IPS-NIHi7 (cell line): ENCODE results near the gene TTN.

Experiments used
- DNase-seq: peaks from one replicate; pipeline ENCODE4 v3.0.0; 2012; ENCODE audit warnings: mixed read lengths; ENCODE audit errors: extremely low spot score

The TTN gene

DNA sequence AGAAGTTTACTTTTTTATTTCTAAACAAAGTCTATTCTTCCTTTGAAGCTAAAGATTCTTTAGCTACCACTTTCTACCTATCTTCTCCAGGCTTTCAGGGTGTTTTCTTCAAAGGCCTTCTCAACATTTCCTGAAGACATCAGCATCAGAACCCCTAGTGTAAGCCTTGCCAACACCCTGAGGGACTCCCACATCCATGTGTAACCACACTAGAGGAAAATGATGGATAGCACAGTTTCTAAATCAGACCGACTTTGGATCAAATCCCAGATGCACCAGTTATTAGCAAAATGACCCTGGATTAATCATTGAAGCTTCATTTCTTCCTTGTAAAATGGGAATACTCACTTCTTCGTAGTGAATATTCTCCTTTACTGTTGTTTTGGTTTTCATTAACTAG, 4.7 kb upstream of the TTN start:
- no peak for DNase-seq

DNA sequence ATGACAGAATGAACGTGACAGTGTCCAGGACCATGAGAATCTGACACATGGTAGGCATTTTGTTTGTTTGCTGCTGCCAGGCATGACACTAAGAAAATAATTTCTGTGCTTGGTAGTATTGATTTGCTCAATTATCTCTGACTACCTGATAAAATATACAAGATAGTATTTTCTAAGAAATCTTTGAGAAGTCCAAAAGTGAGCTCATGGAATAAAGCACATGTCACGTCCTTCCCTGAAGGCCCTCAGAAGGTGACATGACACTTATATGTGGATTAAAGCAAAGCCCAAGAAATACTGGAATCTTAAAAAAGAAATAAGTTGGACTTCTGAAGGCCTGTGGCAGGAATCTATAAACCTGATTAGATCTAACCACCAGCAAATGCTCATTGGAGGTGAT, 3.8 kb upstream of the TTN start:
- no peak for DNase-seq

DNA sequence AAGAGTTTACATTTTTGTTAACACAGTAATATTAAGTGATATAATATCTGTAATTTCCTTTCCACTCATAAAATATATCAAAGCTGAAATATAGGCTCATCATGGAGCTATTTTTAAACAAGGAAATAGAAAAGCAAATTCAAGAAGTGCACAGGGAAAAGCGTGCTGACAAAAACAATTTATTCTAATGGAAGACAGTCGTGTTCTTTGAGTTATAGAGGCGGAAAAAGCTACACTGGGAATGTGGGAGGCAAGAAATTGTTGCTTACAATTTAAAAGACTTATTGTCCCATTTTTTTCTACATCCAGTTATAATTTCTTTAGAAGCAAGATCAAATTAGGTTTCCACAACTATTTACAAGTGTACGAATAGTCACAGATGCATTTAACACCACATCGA, 3.2 kb upstream of the TTN start:
- no peak for DNase-seq

- no peak for DNase-seq
Measured at GRCh38 chr2:178806543-178806942, 680 bp downstream of the TTN start.

GRCh38 chr2:178805457-178805856, 1.8 kb downstream of the TTN start:
- DNase-seq: no peak

GRCh38 chr2:178804791-178805190, 2.4 kb downstream of the TTN start:
- DNase-seq: peak; percentile 70

- DNase-seq: no peak
Measured at GRCh38 chr2:178800510-178800909, 6.7 kb downstream of the TTN start.

- no peak for DNase-seq
Measured at GRCh38 chr2:178799305-178799704, 7.9 kb downstream of the TTN start.

DNA sequence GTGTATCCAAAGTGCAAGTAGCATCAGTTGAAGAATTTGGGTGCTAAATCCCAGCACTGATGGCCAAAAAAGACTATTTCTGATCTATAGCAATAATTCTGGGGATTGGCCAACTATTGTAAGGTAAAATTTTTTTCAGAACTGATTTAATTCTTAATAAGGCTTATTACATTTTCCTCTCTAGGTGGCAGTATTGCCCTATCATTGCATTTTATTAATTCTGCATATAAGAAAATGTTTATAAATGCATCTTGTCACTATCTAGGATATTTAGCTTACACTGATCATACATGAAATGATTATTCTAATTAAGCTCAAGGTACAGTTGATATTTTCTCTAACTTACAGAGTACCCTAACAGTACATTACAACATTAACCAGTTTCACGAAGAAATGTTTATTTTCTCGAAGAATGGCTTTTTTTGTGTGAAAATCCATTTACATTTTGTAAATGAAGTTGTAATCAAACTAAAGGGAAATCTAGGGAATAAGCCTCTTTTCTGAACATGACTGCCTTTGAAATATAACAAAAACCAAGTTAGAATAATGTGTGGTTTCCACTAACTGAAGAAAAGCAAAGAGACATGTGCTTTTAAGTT, 11.0 kb downstream of the TTN start:
- DNase-seq: no peak

- no peak for DNase-seq
Measured at GRCh38 chr2:178787934-178788333, 19.3 kb downstream of the TTN start.

DNA sequence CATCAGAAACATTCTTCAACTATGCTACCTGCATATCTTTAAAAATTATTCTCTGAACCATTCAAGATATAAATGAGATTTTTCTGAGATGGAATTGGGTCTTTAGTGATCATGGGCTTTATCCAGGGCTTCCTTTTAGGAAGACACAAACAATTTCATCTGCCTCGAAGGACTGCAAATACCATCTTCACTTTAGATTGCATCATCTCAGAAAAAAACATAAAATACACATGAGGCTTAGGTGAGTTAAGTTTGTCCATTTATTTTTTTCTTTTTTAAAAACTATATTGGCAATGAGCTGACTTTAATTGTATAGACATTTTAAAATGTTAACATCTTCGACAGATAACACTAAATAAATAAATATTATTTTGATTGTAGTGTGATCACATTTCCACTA, 20.1 kb downstream of the TTN start:
- DNase-seq: no peak

DNA sequence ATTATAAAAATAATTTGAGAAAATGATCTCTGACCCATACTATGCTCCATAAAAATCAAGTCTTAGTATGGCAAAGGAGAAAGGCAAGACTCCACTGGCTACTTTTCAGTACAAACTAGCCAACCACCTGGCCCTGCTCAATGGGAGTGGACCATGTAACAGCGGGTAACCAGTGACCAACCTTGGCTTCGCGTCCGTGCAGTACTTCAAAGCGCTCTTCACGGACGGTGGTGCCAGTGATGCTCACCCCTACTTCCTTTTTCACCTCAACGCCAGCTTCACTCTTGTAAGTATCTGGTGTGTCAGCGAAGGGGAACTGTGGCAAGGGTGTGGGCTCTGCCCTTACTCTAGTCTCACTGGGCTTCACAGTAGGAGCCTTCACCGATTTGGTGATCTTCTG, 23.3 kb downstream of the TTN start:
- no peak for DNase-seq

DNA sequence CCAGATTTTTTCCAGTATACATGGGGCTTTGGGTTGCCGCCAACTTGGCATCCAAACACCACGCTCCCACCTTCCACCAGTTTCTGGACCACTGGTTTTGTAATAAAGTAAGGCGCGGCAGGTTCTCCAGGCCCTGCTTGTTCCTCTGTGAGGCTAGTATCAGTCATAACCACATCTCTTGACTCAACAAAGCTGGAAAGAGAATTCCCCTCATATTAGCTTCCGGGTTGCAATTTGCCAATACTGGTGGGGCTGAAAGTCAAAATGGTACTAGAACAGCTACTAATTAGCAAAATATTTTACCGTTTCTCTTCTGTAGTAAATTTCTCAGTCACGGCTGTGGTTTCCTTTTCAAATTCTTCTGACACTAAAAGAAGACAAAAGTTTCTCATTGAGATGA, 25.0 kb downstream of the TTN start:
- no peak for DNase-seq

DNA sequence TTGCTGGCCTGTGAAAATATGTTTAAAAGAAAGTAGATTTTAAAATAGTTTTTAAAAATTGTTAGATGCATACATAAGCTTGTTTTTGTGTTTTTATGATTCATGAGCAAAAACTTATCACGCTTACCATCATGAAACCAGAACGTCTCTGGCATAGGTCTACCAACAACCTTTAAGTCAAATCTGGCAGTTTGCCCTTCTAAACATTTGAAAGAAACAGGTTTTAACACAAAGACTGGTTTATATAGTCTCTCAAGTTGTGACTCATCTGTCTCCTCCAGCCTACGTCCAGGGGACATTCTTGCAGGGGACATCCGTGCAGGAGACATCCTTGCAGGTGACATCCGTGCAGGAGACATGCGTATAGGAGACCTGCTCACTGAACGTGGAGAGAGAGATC, 29.6 kb downstream of the TTN start:
- DNase-seq: no peak

GRCh38 chr2:178776751-178777150, 30.5 kb downstream of the TTN start:
- no peak for DNase-seq

GRCh38 chr2:178775975-178776374, 31.2 kb downstream of the TTN start:
- DNase-seq: no peak

DNA sequence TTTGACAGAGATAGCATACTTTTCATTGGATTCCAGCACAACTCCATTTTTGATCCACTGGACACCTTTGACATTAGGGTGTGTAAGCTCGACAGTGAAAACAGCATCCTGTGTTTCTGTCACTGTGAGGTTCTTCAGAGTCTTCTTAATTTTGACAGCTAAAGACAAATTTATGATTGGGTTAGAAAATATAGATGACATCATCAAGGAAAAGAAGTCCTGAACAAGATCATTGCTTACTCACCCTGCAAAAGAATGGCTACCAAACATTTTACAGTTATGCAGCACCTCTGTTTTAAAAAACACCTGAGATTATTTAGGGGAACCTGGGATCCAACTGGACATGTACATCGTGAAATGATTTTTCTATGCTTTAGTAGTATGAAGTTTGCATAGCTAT, 36.7 kb downstream of the TTN start:
- DNase-seq: no peak

DNA sequence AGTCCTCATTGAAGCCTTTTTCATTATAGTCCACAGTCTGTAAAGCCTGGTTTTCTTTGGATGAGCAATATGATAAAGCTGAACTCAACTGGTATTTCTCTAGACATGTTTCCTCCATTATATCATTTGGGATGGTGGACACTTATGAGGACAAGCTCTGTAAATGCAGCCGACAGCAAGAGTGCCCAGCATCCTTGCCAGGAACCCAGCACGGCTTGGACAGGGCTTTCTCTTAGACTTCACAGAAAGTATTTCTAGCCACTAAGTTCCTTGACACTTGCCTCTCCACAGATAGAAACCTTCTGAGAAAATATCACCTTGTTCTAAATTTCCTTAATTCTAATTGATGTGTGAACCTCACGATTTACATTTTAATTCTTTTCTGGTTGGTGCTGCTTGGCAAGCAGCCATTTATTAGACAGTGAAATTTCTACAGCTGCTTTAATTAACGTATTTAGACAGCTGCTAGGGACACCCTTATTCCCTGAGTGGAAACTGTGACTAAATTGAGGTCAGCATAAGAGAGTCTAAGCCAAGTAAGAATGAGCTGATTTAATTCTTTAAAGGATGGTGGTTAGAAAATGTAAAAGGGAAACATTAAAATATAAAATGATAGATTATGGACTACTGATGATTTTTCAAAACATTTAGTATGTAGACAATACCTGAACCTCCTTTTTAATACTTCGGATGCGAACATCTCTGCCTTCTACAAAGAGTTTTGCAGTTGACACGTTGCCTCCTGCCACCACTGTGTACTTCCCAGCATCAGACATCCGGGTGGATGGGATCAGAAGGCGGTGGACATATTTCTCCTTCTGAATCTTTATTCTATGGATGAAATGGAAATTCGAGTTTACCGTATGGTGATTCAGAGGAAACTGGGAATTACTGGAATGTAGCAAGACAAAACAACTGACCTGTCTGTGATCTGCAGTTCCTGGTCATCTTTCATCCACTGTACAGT, 39.8 kb downstream of the TTN start:
- DNase-seq: no peak

DNA sequence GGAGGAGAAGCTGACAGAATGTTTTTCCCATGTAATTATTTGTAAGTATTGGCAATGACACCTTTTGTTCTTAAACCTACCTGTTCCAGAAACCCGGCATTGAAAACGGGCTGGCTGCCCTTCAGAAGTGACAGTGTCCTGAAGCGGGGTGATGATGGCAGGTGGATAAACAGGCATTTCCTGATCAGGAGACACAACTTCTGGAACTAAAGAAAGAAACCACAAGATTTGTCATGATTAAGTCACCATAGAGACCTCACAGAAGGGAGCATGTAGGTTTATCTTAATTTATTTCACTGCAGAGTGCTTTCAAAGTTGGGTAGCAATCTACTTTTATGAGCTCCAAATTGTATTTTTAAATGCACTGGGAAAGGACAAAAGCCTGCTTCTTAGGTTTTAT, 43.1 kb downstream of the TTN start:
- DNase-seq: no peak

- DNase-seq: peak; percentile 53
Measured at GRCh38 chr2:178761759-178762371, 45.4 kb downstream of the TTN start.

DNA sequence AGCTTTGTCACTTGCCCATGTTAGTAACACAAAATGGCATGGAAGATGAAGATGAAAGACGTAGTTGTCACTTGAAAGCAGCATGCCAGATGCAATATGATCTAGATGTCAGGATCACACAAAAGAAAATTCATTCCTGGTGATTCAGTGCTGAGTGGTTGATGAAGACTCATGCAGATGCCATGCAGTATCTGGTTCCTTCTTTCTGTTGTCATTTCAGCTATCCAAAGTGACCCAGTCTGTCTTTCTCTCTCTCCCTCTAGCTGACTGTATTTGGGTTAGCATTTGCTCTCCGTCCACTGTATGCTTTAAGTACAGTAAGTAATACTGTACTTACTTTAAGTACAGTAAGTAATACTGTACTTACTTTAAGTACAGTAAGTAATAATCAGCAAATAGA, 50.4 kb downstream of the TTN start:
- no peak for DNase-seq

- DNase-seq: no peak
Measured at GRCh38 chr2:178756343-178756742, 50.9 kb downstream of the TTN start.

DNA sequence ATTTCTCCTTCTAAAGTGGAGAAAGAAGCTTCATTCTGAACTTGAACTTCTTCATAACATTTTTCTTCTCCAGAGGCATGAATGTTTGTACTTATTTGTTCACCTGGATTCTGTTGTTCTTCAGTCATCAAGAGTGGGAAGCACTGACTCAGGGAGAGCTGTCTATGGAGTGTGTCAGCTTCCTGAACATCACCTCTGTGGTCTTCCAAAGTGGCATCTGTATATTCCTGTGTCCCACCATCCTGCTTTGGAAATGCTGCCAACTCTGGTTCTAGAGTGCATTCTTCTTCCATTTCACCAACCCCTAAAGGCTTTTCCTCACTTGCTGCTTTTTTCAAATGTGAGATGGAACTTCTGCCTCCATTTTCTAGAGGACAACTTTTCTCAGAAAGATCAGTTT, 59.5 kb downstream of the TTN start:
- no peak for DNase-seq
